ENCODE measurements around the gene ARPC4. TPM values are rescaled to one million over a fixed set of nuclear protein-coding genes. Genes with fewer than 3 reads are reported as not detected.
A peak's percentile ranks its signal among the peaks of the same experiment; 100 is the strongest.
"Not testable (repeated sequence)": the region's sequence is repeated elsewhere in the genome, so short reads cannot be mapped to it uniquely, and the experiment has no call there.

Gene ARPC4
- polyA plus RNA-seq, 1 donor: 73.9 TPM

DNA sequence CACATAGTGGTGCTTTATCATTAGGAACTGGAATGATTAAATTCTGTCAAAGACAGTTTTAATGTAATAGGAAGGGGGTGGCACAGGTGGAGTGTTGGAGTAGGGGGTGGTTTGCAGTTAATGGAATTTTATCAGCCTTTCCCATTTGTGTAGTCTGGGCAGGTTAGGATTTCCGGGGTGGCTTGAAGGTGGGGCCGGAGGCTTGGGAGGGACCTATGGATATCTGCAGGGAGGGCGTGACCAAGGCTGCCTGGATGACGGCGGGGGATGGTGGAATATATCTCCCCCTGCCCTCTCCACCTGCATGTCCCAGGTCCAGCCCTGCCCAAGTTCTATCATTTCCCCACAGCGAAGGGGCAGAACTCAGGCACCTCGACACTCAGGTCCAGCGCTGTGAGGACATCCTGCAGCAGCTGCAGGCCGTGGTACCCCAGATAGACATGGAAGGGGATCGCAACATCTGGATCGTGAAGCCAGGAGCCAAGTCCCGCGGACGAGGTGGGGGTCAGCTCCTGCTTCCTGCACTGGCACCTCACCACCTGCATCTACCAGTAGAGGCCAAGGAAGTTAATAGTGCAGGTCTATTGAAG, 32.7 kb downstream of the ARPC4 start:
- DNase-seq: no peak

DNA sequence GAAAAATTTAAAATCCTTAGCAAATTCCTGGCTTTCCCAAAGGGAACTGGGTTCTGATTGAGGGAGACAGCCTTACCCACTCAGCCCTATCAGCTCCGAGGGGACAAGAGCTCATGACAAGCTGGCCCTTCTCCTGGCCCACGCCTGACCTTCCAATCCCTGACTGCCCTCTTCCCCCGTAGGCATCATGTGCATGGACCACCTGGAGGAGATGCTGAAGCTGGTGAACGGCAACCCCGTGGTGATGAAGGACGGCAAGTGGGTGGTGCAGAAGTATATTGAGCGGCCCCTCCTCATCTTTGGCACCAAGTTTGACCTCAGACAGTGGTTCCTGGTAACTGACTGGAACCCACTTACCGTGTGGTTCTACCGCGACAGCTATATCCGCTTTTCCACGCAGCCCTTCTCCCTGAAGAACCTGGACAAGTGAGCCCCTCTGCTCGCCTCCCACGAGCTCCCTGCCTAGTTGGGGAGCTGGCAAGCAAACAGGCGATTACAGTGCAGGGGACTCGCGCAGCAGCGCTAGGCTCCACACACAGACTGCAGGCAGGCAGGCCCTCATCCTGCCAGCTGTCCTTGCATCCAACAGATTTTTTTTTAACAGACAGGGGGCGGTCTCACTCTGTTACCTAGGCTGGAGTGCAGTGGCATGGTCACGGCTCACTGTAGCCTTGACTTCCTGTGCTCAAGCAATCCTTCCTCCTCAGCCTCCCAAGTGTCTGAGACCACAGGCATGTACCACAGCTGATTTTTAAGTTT, 34.1 kb downstream of the ARPC4 start:
- no peak for DNase-seq

DNA sequence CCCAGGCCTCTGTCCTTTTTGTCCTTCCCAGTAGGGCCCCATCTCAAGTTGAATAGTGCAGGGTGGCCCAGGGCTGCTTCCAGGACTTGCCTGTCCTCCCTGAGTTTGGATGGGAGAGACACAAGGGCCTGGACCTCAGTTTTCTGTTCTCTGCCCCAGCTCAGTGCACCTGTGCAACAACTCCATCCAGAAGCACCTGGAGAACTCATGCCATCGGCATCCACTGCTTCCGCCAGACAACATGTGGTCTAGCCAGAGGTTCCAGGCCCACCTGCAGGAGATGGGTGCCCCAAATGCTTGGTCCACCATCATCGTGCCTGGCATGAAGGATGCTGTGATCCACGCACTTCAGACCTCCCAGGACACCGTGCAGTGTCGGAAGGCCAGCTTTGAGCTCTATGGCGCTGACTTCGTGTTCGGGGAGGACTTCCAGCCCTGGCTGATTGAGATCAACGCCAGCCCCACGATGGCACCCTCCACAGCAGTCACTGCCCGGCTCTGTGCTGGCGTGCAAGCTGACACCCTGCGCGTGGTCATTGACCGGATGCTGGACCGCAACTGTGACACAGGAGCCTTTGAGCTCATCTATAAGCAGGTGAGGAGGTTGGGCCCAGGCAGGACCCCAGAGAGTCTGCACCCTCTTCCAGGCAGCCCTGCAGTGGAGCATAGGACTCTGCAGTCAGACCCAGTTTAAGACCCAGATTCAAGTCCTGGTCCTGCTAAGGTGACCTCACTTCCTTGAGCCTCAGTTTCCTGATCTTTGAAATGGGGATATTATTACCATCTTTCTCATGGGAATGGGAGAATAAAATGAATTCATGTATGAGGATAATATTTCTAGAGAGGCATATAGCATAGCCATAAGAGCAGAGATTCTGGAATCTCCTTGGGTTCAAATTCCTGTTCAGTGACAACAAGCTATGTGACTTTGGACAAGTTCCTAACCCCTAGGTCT, 36.2 kb downstream of the ARPC4 start:
- no peak for DNase-seq

DNA sequence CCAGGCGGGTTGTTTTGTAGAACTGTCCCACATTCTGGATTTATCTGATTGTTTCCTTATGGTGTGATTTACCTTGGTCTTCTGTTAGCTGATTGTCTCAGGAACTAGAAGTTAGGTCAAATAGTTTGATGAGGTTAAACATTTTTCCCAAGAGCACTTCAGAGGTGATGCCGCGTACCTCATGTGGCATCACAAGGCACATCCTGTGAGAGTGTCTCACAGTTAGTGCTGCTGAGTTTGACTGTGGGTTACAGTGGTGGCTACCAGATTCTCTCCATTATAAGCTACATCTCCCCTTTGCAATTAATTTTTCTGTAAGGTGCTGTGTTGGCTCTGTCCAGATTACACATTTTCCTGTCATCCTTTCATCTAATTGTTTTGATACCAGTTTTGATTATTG, 38.4 kb downstream of the ARPC4 start:
- DNase-seq: no peak

DNA sequence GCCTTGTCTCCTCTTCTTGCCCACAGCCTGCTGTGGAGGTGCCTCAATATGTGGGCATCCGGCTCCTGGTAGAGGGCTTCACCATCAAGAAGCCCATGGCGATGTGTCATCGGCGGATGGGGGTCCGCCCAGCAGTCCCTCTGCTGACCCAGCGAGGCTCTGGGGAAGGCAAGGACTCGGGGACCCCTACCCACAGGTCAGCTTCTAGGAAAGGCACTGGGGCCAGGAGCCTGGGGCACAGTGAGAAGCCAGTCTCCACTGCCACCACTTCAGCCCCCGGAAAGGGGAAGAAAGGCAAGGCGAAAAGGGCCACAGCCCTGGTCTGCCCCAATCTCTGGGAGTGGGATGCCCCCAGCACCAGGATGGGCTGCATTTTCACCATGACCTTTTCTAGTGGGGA, 40.2 kb downstream of the ARPC4 start:
- no peak for DNase-seq

DNA sequence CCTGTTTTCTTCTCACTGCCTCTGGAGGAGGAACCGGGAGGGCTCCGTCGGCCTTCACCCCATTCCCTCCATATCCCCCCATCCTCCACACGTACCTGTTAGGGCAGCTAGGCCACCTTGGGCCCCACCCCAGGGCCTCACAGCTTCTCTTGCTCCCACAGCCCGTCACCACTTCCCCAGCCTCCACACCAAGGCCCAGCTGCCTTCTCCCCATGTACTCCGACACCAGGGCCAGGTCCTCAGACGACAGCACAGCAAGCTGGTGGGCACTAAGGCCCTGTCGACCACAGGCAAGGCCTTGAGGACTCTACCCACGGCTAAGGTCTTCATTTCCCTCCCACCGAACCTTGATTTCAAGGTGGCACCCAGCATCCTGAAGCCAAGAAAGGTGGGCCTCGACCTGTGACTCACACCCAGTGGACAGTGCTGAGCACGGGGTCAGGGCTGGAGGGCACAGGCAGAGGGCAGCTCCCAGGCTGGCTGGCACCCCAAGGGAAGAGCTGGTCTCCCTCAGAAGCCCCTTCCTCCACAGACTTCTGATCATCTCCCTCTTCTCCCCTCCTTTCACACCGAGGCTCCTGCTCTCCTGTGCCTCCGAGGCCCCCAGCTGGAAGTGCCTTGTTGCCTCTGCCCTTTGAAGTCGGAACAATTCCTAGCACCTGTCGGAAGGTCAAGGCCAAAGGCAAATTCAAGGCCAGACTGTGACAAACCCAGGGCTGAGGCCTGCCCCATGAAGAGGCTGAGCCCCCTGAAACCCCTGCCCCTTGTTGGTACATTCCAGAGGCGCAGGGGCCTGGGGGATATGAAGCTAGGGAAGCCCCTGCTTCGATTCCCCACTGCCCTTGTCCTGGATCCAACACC, 41.9 kb downstream of the ARPC4 start:
- no peak for DNase-seq

DNA sequence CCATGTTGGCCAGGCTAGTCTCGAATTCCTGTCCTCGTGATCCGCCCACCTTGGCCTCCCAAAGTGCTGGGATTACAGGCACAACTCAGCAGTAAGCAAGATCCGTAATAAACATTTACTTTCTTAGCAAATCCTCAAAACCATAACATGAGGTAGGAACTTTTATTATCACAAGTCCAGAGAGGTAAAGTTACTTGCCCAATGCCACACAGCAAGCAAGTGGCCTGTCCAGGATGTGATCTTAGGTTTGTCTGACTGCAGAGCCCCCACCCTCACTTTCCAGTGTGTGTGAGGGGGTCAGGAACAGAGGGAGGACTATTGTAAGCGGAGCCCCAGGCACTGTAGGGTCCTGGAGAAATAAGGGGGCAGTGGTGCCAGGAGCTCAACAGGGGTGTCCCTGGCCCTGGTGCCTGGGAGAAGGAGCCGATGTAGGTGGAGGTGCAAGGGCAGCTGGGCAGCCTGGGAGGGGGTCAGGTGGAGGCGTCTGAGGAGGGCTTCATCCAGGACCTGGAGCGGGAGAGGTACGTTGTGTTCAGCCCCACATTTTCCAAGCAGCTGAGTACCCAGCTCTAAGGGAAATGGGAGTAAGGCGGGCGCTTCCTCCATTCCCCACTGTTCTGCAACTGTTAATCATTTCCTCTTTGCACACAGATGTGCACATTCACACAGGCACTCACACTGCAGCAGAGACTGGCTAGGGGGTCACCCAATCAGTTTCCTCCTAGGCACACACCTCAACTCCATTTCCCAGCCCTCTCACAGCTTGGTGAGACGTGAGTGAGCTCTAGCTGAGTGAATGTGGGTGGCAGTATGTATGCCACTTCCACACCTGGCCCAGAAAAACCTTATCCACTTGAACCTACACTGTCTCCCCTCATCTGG, 45.1 kb downstream of the ARPC4 start:
- DNase-seq: no peak

DNA sequence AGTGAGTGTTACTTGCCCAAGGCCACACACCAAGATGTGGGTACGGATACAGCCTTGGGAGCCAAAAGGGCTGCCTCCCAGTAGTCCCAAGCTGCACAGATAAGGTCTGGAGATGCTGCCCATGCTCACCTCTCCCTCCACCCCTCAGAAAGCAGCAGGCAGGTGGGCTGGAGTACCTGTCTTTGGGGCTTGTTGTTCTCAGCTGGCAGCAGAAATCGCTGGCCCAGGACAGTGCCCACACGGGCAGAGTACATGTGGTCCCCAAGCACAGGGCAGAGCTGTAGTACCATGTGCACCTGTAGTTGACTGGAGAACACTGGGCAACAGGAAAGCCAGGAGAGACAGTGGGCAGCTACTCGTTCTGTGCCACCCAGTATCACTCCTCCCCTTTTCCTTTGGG, 46.0 kb downstream of the ARPC4 start:
- DNase-seq: no peak

DNA sequence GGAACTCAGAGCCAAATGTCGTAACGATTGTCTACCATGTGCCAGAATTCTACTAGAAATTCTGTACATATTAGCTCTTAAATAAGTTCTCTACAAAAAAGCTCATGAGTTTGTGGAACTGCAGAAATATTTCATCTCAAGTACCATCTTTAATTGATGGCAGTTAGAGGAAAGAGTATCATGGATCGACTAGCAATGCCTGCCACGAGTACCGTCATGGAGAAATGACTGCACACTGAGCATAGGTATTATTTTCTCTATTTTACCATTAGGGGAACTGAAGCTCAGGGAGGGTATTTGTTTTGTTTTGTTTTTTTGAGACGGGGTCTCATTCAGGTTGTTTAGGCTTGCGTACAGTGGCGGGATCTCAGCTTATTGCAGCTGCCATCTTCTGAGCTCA, 48.1 kb downstream of the ARPC4 start:
- no peak for DNase-seq

DNA sequence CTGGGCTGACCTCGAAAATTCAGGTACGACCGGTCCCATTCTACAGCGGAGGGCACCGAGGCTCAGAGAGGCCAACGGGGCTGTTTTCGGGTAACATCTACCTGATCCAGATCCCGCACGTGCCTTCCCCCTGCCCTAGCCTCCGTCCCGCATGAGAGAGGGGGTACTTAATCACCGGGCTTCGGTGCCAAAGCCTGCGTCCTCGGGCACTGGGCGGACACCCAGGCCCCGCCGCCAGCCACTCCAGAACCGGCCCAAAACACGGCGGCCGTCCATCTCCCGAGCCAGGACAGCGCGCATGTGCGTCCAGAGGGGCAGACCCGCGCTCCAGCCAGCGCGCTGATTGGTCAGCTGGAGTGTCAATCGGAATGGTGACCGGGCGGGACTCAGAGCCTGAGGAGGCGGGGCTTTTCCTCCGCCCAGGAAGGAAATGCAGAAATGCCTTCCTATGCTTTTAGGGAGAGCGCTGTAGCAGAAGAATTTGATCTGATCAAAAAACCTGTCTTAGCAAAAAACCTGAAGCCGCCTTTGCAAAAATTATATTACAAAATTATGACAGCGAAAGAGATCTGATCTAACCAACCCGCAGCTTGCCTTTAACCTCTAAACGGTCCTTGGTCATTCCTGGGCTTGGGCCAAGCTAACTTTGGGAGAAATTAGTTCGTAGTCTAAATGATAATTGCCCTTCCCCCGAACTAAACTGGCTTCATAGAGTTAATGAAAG, 51.0 kb downstream of the ARPC4 start, which contains the start of gene RPUSD3:
Gene RPUSD3 (minus strand): TSS at position 294 of the 724 bp plus-strand sequence. CDS start 18 bp downstream, at position 276.
- DNase-seq: peak; percentile 98

DNA sequence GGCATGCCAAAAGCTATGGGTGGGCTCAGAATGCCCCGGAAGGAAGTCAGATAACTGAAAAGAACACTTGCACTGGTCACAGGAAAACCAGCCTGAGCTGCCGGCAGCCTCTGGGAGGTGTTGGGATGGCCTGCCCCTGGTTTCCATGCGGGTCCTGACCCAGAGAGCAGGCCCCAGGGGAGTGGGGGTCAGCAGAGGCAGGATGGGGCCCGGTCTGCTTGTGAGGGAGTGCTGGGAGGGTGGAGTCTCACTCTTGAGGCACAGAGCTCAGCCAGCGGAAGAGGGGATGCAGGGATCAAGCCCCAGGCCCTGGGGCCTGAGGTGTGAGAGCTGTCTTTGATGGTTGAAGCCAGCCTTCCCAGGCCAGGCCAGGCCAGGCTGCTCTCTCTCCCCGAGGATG, 53.3 kb downstream of the ARPC4 start:
- no peak for DNase-seq

DNA sequence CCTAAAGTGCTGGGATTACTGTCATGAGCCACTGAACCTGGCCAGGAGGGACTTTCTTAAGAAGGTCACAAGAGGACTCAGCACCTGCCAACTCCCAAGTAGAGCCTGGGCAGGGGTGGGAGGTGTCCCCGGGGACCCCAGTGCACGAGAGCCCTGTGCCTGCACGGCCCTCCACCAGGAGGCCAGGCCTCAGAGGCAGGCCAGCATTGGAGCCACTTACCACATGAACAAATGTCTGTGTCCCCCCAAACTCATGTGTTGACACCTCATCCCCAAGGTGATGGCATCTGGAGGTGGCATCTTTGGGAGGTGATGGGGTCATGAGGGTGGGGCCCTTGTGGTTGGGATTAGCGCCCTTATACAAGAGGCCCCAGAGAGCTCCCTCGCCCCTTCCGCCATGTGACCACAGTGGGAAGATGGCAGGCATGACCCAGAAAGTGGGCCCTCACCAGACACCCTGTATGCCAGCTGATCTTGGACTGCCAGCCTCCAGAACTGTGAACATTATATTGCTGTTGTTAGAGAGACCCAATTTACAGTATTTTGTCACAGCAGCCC, 54.1 kb downstream of the ARPC4 start:
- DNase-seq: no peak

DNA sequence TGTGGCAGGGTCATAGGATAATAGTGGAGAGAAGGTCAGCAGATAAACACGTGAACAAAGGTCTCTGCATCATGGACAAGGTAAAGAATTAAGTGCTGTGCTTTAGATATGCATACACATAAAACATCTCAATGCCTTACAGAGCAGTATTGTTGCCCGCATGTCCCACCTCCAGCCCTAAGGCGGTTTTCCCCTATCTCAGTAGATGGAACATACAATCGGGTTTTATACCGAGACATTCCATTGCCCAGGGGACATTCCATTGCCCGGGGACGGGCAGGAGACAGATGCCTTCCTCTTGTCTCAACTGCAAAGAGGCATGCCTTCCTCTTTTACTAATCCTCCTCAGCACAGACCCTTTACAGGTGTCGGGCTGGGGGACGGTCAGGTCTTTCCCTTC, 55.0 kb downstream of the ARPC4 start:
- DNase-seq: not testable (repeated sequence)

DNA sequence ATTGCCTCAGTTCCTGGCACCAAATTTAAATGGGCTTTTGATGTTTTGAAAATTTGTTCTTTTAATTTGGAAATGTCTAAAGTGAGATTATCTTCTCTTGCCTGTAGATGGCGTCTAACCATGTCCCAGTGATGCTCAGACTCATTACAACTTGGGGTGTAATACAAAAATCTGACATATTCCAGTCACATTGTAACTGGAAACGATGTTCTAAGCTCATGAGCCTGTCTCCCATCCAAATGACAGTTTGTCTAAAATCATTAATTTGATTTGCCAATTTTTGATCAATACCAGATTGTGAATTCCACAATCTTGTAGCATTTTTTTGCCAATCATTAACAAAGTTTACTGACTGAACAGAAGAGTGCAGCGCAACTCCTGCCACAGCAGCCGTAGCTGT, 56.0 kb downstream of the ARPC4 start:
- not testable (repeated sequence) for DNase-seq

DNA sequence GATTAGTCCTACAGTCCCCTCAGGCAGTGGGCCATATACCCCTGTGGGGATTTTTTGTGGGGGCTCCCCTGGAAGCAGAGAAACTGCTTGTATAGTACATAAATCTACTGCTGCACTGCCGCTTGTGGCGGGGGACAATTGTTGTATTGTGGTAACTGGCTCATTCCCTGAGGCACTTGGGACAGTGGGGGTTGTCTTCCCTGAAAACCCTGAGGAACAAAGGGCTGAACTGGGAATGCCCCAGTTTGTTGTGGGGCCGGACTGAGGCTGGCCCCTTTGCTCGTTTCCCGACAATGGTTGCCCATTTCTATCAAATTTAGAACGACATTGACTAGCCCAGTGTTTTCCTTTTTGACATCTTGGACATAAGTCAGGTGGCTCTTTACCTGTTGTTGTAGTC, 58.5 kb downstream of the ARPC4 start:
- not testable (repeated sequence) for DNase-seq

DNA sequence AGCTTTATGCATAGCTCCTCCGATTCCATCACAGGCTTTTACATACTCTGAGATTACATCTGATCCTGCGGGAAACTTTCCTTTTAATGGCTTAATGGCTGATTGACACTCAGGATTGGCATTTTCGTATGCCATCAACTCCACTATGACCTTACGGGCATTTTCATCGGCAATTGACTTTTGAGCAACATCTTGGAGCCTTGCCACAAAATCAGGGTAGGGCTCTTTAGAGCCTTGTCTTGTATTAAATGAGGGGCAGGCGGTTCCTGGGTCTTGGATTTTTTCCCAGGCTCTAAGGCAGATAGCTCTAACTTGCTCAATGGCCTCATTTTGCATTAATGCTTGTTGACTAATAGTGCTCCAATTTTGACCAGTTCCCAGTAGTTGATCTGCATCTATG, 59.0 kb downstream of the ARPC4 start:
- not testable (repeated sequence) for DNase-seq

DNA sequence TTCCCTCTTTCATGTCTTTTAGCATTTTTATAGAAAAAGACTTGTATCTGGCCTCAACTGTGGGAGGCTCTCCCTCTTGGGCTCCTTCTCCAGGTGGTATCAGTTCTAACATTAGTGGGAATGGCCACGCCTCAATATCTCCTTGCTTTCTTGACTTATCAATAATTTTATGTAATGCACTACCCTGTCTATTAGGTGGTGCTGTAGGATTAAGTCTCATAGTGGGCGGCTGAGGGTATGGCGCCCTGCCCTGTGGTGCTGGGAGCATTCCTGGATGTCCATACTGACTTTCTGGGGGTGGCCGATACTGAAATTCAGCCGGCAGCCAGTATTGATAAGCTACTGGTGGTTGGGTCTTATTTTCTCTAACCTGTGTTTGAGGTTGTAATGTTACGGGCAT, 59.6 kb downstream of the ARPC4 start:
- no peak for DNase-seq

DNA sequence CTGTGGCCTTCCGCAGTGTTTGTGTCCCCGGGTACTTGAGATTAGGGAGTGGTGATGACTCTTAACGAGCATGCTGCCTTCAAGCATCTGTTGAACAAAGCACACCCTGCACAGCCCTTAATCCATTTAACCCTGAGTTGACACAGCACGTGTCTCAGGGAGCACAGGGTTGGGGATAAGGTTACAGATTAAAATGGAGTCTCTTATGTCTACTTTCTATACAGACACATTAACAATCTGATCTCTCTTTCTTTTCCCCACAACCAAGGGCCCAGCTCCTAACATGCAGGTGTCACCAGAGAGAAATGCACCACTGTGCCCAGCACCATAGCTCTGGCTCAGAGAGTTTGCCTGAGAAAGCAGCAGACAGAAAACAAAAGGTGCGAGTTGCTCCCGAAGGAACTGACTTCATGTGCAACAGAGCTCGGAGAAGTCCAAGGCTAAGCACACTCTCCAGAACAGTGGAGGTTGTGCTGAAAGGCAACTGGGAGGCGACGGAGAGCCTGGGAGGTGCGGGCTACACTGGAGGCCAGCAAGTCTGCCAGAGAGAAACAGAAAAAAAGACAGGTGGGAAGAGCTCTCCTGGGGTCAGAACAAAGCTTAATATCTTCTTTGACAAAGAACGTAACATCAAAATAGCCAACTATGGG, 61.5 kb downstream of the ARPC4 start:
- DNase-seq: not testable (repeated sequence)

DNA sequence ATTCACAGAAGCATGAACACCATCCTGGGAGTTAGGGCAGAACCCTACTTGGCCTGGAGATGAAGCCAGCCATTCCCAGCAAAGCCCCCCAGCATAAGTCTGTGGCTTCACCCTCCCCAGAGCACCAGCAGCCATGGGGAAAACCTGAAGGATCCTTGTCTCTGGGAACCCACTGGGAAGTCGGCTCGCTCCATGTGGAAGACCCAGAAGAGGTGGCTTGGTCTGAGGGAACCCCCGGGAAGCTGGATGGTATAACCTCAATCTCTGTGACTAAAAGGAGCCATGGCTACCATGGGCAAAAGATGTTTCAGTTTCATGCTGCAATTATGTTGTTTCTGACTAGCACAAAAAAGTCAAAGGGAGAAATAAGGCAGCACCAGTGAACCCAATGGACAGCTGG, 62.7 kb downstream of the ARPC4 start:
- DNase-seq: no peak

Data from hindlimb muscle (tissue), 1 donor.